ENCODE measurements around the gene DAPK2.
"Not testable (repeated sequence)": the region's sequence is repeated elsewhere in the genome, so short reads cannot be mapped to it uniquely, and the experiment has no call there.

Gene DAPK2

GRCh38 chr15:63915209-63915872 is 130.9 kb downstream of the DAPK2 start:
- DNase-seq (ENCODE audit: low read depth), result no peak

GRCh38 chr15:63913786-63914315 is 132.4 kb downstream of the DAPK2 start:
- DNase-seq (ENCODE audit: low read depth), result no peak

GRCh38 chr15:63913336-63913735 is 132.9 kb downstream of the DAPK2 start:
- no peak for DNase-seq (ENCODE audit: low read depth)

GRCh38 chr15:63912061-63912615 is 134.1 kb downstream of the DAPK2 start:
- no peak for DNase-seq (ENCODE audit: low read depth)

- no peak for DNase-seq (ENCODE audit: low read depth)
Measured at GRCh38 chr15:63911160-63911559, 135.1 kb downstream of the DAPK2 start.

- DNase-seq (ENCODE audit: low read depth), result no peak
Measured at GRCh38 chr15:63909819-63910437, 136.4 kb downstream of the DAPK2 start.

GRCh38 chr15:63908991-63909390 is 137.3 kb downstream of the DAPK2 start:
- no peak for DNase-seq (ENCODE audit: low read depth)

- no peak for DNase-seq (ENCODE audit: low read depth)
Measured at GRCh38 chr15:63908281-63908680, 138.0 kb downstream of the DAPK2 start.

- no peak for DNase-seq (ENCODE audit: low read depth)
Measured at GRCh38 chr15:63907521-63907920, 138.8 kb downstream of the DAPK2 start.

- no peak for DNase-seq (ENCODE audit: low read depth)
Measured at GRCh38 chr15:63906266-63906584, 140.1 kb downstream of the DAPK2 start.

GRCh38 chr15:63905558-63906265 is 140.6 kb downstream of the DAPK2 start:
- DNase-seq (ENCODE audit: low read depth), result no peak

- no peak for DNase-seq (ENCODE audit: low read depth)
Measured at GRCh38 chr15:63905131-63905530, 141.2 kb downstream of the DAPK2 start.

GRCh38 chr15:63904042-63904441 is 142.2 kb downstream of the DAPK2 start:
- DNase-seq (ENCODE audit: low read depth), result no peak

- no peak for DNase-seq (ENCODE audit: low read depth)
Measured at GRCh38 chr15:63902671-63903035, 143.6 kb downstream of the DAPK2 start.

- no peak for DNase-seq (ENCODE audit: low read depth)
Measured at GRCh38 chr15:63901912-63902670, 144.2 kb downstream of the DAPK2 start.

- no peak for DNase-seq (ENCODE audit: low read depth)
Measured at GRCh38 chr15:63900306-63900705, 146.0 kb downstream of the DAPK2 start.

GRCh38 chr15:63899606-63900005 is 146.7 kb downstream of the DAPK2 start:
- DNase-seq (ENCODE audit: low read depth), result not testable (repeated sequence)

GRCh38 chr15:63899193-63899592 is 147.1 kb downstream of the DAPK2 start:
- no peak for DNase-seq (ENCODE audit: low read depth)

GRCh38 chr15:63896336-63897115 is 149.8 kb downstream of the DAPK2 start:
- no peak for DNase-seq (ENCODE audit: low read depth)

- no peak for DNase-seq (ENCODE audit: low read depth)
Measured at GRCh38 chr15:63895787-63896218, 150.5 kb downstream of the DAPK2 start.

- DNase-seq (ENCODE audit: low read depth), result no peak
Measured at GRCh38 chr15:63895194-63895593, 151.1 kb downstream of the DAPK2 start.

GRCh38 chr15:63894662-63894949 is 151.7 kb downstream of the DAPK2 start:
- DNase-seq (ENCODE audit: low read depth), result no peak

Measured in activated T-cell treated with anti-CD3 and anti-CD28 coated beads for 1 hour (primary cell).